ENCODE measurements around the gene PHF5A. TPM values are rescaled to one million over a fixed set of nuclear protein-coding genes. Genes with fewer than 3 reads are reported as not detected.
A peak's percentile ranks its signal among the peaks of the same experiment; 100 is the strongest.

PHF5A gene
- polyA plus RNA-seq, 1 of the 3 experiments (the other 2 are of a cell fraction), result 39.6 TPM

GRCh38 chr22:41446639-41447434 lies 21.7 kb downstream of the PHF5A start, which contains the start of gene TOB2 (continued):
- TF ChIP-seq NFIC (IDR thresholded peaks at IDR 0.05; ENCODE audit: borderline replicate concordance) (peak; percentile 29; the same call in 1 of the 2 replicates), RXRA (IDR thresholded peaks at IDR 0.05; ENCODE audit: borderline replicate concordance, low read depth) (peak; percentile 21; the same call in 1 of the 2 replicates), ELF1 (IDR thresholded peaks at IDR 0.05) (no peak), POLR2AphosphoS5 (IDR thresholded peaks at IDR 0.05; ENCODE audit: low read depth, low read length) (peak; percentile 97), TAF1 (IDR thresholded peaks at IDR 0.05; ENCODE audit: borderline replicate concordance, low read depth, low read length) (peak; percentile 95)

GRCh38 chr22:41446057-41446501 lies 22.4 kb downstream of the PHF5A start:
- DNase-seq, result no peak
- Histone ChIP-seq H3K4me2 (peak overlapping the region; percentile 85), H3K27ac (ENCODE audit: low read depth in 2 of 2, low read length in 1 of 2) (peak overlapping the region; percentile 84 to 85; a peak in 3 of 4 replicates), H3F3A (replicated peaks; ENCODE audit: insufficient read depth) (no peaks in the 10 kb centered on the region), H3K36me3 (replicated peaks in 1 of 2; ENCODE audit: control insufficient read depth in 1 of 2, insufficient read depth in 2 of 2, low read length in 1 of 2) (peaks cover 7 to 8% of the 10 kb centered on the region in 2 experiments), H3K4me1 (ENCODE audit: control insufficient read depth in 1 of 2, insufficient read depth in 2 of 2, low read depth in 1 of 2, low read length in 1 of 2) (peaks cover 0 to 5% of the 10 kb centered on the region in 2 experiments; a peak in 2 of 4 replicates), H2AFZ (ENCODE audit: low read depth) (no peak overlapping the region), H3K9me2 (no peaks in the 10 kb centered on the region), H4K20me1 (ENCODE audit: insufficient read depth) (peaks cover 16% of the 10 kb centered on the region; the same call in 1 of the 2 replicates), H3K27me3 (ENCODE audit: insufficient read depth) (no peaks in the 10 kb centered on the region), H3K9ac (peak overlapping the region; percentile 90), H3K9me3 (no peaks in the 10 kb centered on the region), H3K79me2 (ENCODE audit: insufficient read depth) (peaks cover 54% of the 10 kb centered on the region), H3K4me3 (ENCODE audit: low read depth in 2 of 2, low read length in 1 of 2) (peak overlapping the region; percentile 68 to 74)
- TF ChIP-seq SIN3A (IDR thresholded peaks at IDR 0.05; ENCODE audit: borderline replicate concordance, low read depth, low read length) (no peak), NRF1 (IDR thresholded peaks at IDR 0.05; ENCODE audit: low read depth, low read length) (no peak), PBX3 (IDR thresholded peaks at IDR 0.05) (no peak), FOXM1 (IDR thresholded peaks at IDR 0.05; ENCODE audit: low read depth) (no peak), MEF2A (IDR thresholded peaks at IDR 0.05; ENCODE audit: borderline replicate concordance, low read depth) (no peak), YY1 (IDR thresholded peaks at IDR 0.05; ENCODE audit: low read depth) (no peak), EZH2phosphoT487 (IDR thresholded peaks at IDR 0.05; ENCODE audit: borderline replicate concordance, low read depth) (no peak)
- 2% methylated on average over 9 of the region's 34 CpGs for WGBS (ENCODE audit: low lambda C conversion rate)
- ChIA-PET POLR2A (interaction anchor here (1.0 to 3.1 kb wide), 3 partner anchors 22 to 160 kb away, joined by 4 to 15 read pairs (median 9); partner anchors contain the start of genes ACO2, PHF5A and RANGAP1), CTCF (interaction anchor here (1.4 to 1.7 kb wide), 2 partner anchors 43 to 98 kb away, joined by 3 to 5 read pairs; partner anchors contain the start of gene POLR3H)
